GM12873 (cell line): ENCODE data around the gene ZKSCAN4.
A peak's percentile ranks its signal among the peaks of the same experiment; 100 is the strongest.

ENCODE experiments used
- CTCF ChIP-seq: IDR thresholded peaks from 2 replicates; pipeline ENCODE4 v1.5.1; 2012; ENCODE audit warnings: low read depth, mild to moderate bottlenecking, moderate library complexity, low read length, control low read depth; ENCODE audit not compliant: insufficient read depth; ENCODE audit errors: missing control alignments

The ZKSCAN4 gene

GRCh38 chr6:28213213-28213523 is 38.9 kb downstream of the ZKSCAN4 start:
- no peak for TF ChIP-seq CTCF

DNA sequence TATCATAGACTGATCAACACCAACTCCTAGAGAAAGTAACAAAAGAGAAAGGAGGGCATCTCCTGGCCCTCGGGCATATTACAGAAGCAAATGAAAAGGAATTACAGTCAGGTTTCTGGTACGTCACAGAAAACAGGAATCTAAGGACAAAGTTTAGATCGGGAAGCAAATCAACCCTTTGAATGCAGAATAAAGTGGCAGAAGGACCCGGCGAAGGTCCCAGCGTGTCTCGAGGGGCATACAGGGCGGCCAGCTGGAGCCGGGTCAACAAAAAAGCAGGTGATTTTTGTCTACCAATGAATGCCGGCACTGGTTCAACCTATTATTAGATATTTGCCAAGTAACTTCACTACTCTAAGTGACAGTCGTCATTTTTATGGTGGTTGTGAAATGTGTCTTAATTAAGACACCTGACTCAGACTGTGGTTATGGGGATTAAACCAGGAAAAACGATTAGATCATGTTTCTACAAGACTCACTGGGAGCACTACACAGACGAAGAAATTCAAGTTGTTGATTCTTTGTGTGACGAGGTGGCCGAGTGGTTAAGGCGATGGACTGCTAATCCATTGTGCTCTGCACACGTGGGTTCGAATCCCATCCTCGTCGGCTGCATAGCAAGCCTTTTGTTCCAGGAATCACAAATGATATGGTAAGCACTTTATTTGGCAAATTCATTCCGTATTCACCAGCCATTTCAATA is 39.4 kb downstream of the ZKSCAN4 start:
- peak; percentile 29 for TF ChIP-seq CTCF

DNA sequence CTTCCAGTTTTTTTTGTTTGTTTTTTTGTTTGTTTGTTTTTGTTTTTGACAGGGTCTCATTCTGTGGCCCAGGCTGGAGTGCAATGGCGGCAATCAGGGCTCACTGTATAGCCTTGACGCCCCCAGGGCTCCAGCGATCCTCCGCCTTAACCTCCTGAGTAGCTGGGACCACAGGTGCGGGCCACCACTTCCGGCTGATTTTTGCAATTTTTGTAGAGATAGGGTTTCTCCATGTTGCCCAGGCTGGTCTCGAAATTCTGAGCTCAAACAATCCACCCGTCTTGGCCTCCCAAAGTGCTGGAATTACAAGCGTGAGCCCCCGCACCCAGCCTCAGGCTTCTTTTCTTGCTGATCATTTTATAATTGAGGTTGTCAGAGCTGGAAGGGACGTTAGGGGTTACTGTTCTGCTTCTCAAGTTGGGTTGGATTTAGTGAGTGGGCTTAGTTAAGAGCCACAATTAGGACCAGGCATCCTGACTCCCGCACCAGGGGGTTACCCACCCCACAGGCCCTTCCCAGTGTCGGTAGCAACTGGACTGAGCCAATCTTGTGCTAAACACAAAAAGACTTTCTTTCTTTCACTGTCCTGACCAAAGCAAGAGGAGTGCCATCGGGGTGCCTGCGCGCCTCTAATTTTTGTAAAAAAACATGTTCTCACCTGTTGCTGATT is 40.1 kb downstream of the ZKSCAN4 start:
- TF ChIP-seq CTCF = no peak

GRCh38 chr6:28209753-28210535 is 42.1 kb downstream of the ZKSCAN4 start:
- TF ChIP-seq CTCF = no peak

- TF ChIP-seq CTCF = no peak
These were observed 43.9 kb downstream of the ZKSCAN4 start for GRCh38 chr6:28208111-28208659.

- no peak for TF ChIP-seq CTCF
These were observed 44.5 kb downstream of the ZKSCAN4 start for GRCh38 chr6:28207510-28208110.
